ENCODE data around the gene PHLDA2.

DNA sequence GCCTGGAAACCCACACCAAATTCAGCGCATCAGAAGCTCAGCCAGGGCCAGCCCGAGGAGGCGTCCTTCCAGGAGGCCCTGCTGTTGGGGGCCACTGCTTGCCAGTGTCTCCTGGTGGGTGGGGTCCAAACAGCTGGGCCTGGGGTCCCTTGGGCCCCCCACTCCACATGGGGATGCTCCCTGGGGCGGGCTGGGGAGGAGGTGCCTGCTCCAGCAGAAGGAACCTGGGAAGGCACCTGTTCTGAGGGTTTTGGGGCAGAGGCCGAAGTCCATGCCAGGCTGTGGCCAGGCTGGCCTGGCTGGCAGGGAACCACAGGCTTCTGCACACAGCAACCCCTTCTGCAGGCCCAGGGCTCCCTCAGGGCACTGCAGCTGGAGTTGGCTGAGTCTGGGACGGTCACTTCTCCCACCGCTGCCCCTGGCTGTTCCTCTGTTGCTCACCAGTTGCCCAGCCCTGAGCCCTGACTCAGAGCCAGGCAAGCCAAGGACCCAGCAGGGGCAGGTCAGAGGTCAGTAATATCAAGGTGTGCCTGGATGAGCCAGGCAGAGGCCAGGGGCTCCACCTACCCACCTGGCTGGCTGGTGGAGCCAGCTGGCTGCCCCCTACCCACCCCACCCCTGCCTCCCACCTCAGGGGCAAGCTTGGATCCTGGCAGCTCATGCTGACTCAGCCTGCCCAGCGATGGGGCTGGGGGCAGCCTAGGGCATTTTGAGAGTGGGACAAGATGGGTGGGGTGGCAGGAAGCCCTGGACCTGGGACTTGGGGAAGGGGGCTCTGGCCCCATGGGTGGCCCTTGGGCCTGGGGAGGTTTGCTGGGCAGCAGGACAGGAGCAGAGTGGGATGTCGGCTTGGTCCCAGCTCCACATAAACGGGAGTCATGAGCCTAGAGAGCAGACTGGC, 12.0 kb upstream of the PHLDA2 start:
- no peak for TF ChIP-seq SP1 (IDR thresholded peaks at IDR 0.05)
- TF ChIP-seq SP1 (CRISPR knock-in tag; IDR thresholded peaks at IDR 0.05) = no peak
- no peak for TF ChIP-seq HMG20A (CRISPR knock-in tag; IDR thresholded peaks at IDR 0.05; ENCODE audit: borderline replicate concordance)
- TF ChIP-seq, protein P1, sequence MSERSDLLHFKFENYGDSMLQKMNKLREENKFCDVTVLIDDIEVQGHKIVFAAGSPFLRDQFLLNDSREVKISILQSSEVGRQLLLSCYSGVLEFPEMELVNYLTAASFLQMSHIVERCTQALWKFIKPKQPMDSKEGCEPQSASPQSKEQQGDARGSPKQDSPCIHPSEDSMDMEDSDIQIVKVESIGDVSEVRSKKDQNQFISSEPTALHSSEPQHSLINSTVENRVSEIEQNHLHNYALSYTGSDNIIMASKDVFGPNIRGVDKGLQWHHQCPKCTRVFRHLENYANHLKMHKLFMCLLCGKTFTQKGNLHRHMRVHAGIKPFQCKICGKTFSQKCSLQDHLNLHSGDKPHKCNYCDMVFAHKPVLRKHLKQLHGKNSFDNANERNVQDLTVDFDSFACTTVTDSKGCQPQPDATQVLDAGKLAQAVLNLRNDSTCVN (CRISPR knock-in tag; IDR thresholded peaks at IDR 0.05; ENCODE audit: borderline replicate concordance) = no peak
- TF ChIP-seq, protein P2, sequence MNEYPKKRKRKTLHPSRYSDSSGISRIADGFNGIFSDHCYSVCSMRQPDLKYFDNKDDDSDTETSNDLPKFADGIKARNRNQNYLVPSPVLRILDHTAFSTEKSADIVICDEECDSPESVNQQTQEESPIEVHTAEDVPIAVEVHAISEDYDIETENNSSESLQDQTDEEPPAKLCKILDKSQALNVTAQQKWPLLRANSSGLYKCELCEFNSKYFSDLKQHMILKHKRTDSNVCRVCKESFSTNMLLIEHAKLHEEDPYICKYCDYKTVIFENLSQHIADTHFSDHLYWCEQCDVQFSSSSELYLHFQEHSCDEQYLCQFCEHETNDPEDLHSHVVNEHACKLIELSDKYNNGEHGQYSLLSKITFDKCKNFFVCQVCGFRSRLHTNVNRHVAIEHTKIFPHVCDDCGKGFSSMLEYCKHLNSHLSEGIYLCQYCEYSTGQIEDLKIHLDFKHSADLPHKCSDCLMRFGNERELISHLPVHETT (CRISPR knock-in tag; conservative IDR thresholded peaks at IDR 0.05) = no peak
- TF ChIP-seq, protein P3, sequence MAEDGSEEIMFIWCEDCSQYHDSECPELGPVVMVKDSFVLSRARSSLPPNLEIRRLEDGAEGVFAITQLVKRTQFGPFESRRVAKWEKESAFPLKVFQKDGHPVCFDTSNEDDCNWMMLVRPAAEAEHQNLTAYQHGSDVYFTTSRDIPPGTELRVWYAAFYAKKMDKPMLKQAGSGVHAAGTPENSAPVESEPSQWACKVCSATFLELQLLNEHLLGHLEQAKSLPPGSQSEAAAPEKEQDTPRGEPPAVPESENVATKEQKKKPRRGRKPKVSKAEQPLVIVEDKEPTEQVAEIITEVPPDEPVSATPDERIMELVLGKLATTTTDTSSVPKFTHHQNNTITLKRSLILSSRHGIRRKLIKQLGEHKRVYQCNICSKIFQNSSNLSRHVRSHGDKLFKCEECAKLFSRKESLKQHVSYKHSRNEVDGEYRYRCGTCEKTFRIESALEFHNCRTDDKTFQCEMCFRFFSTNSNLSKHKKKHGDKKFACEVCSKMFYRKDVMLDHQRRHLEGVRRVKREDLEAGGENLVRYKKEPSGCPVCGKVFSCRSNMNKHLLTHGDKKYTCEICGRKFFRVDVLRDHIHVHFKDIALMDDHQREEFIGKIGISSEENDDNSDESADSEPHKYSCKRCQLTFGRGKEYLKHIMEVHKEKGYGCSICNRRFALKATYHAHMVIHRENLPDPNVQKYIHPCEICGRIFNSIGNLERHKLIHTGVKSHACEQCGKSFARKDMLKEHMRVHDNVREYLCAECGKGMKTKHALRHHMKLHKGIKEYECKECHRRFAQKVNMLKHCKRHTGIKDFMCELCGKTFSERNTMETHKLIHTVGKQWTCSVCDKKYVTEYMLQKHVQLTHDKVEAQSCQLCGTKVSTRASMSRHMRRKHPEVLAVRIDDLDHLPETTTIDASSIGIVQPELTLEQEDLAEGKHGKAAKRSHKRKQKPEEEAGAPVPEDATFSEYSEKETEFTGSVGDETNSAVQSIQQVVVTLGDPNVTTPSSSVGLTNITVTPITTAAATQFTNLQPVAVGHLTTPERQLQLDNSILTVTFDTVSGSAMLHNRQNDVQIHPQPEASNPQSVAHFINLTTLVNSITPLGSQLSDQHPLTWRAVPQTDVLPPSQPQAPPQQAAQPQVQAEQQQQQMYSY (CRISPR knock-in tag; IDR thresholded peaks at IDR 0.05) = no peak
- TF ChIP-seq MYC (CRISPR knock-in tag; IDR thresholded peaks at IDR 0.05; ENCODE audit: borderline replicate concordance) = no peak
- TF ChIP-seq GABPA (IDR thresholded peaks at IDR 0.05; ENCODE audit: low read depth, low read length) = no peak
- no peak for TF ChIP-seq GABPA (CRISPR knock-in tag; IDR thresholded peaks at IDR 0.05; ENCODE audit: low read depth)
- no peak for TF ChIP-seq CHD4 (IDR thresholded peaks at IDR 0.05; ENCODE audit: borderline replicate concordance, low read length)

Data from HepG2 (cell line).